SU-DHL-6 (cell line): ENCODE results near the gene OSCP1.

ENCODE experiments used
- CTCF ChIP-seq: fragments of 200-600 bp; sonication (generic); IDR thresholded peaks from one replicate; pipeline ENCODE4 v1.5.1; 2017; ENCODE audit warnings: antibody characterized with exemption, mild to moderate bottlenecking, low read length, moderate library complexity; ENCODE audit not compliant: insufficient read depth, poor library complexity, severe bottlenecking
- EZH2phosphoT487 ChIP-seq: fragments of 200-600 bp; sonication (generic), shearing (Covaris generic); conservative IDR thresholded peaks from 2 replicates; pipeline ENCODE4 v1.6.1; 2018; ENCODE audit warnings: mild to moderate bottlenecking, antibody characterized with exemption, low read length, moderate library complexity, mixed read lengths

GRCh38 chr1:36472656-36473055, 22.4 kb upstream of the OSCP1 start:
- TF ChIP-seq CTCF (no peak), EZH2phosphoT487 (no peak)
